Body of pancreas (tissue), 4 donors: Measurements from ENCODE around the gene H1-8. TPM values are rescaled to one million over a fixed set of nuclear protein-coding genes. Genes with fewer than 3 reads are reported as not detected.

ENCODE experiments used
- ATAC-seq: fragments of 150-250 bp; one replicate; pipeline ENCODE4 v1.9.1; 2016
- DNase-seq, 4 donors: peaks; one replicate each; pipeline ENCODE4 v3.0.0-alpha.2; 2019
- H3K27ac ChIP-seq, 4 donors: fragments of 200-600 bp; sonication (generic); 1 replicate in 3 of 4; 2 replicates in 1 of 4; pipeline versions ENCODE4 v1.5.1 to v1.6.1; 2016 to 2019; ENCODE audit warnings: mild to moderate bottlenecking in 1 of 4, mixed read lengths in 1 of 4, moderate library complexity in 1 of 4
- H3K27me3 ChIP-seq, 2 donors: fragments of 200-600 bp; sonication (generic); one replicate each; pipeline ENCODE4 v1.6.0; 2016; ENCODE audit warnings: mild to moderate bottlenecking in 1 of 2
- H3K36me3 ChIP-seq, 2 donors: fragments of 200-600 bp; sonication (generic); replicated peaks in 1 of 2; 2 replicates each; pipeline ENCODE4 v1.5.1; 2016; ENCODE audit warnings: low read depth in 2 of 2; ENCODE audit not compliant: insufficient read depth in 1 of 2
- H3K4me1 ChIP-seq: fragments of 200-600 bp; sonication (generic); one replicate; pipeline ENCODE4 v1.6.0; 2016
- H3K4me3 ChIP-seq, 2 donors: fragments of 200-600 bp; sonication (generic); 1 replicate in 1 of 2; 2 replicates in 1 of 2; pipeline ENCODE4 v1.5.1; 2016 to 2019
- H3K9me3 ChIP-seq, 3 donors: fragments of 200-600 bp; sonication (generic); 1 replicate in 2 of 3; 2 replicates in 1 of 3; pipeline ENCODE4 v1.5.1; 2016
- POLR2A ChIP-seq, 3 donors: fragments of 450-650 bp; IDR thresholded peaks; one replicate each; pipeline ENCODE4 v1.6.1; 2016; ENCODE audit warnings: antibody characterized with exemption in 3 of 3, mild to moderate bottlenecking in 2 of 3
- WGBS, 2 donors: methylation state at CpG; one replicate each; pipeline ENCODE4 v1.1.5; 2017; 5-methylcytosine and 5-hydroxymethylcytosine counted together
- intact Hi-C: fragments of 100-400 bp; cut with DNase I; formaldehyde crosslinking; loops from one replicate; pipeline ENCODE4 v1.15.1; 2023
- total RNA-seq, 2 donors: library from RNA; depleted of rRNA; stranded (reverse); fragments of >200 nt; gene quantifications; one replicate each; pipeline ENCODE4 v1.1.0, GENCODE V29; 2016
- TF ChIP-seq, protein P1 (sequence below), 7 experiments: fragments of 450-650 bp in 4 of 7; fragments of 200-600 bp in 3 of 7; sonication (generic) in 3 of 7; IDR thresholded peaks; one replicate each; pipeline ENCODE4 v1.5.1; 2016 to 2019; ENCODE audit warnings: antibody characterized with exemption in 7 of 7

H1-8 gene
- total RNA-seq, 2 donors from 2014 or later: not detected

DNA sequence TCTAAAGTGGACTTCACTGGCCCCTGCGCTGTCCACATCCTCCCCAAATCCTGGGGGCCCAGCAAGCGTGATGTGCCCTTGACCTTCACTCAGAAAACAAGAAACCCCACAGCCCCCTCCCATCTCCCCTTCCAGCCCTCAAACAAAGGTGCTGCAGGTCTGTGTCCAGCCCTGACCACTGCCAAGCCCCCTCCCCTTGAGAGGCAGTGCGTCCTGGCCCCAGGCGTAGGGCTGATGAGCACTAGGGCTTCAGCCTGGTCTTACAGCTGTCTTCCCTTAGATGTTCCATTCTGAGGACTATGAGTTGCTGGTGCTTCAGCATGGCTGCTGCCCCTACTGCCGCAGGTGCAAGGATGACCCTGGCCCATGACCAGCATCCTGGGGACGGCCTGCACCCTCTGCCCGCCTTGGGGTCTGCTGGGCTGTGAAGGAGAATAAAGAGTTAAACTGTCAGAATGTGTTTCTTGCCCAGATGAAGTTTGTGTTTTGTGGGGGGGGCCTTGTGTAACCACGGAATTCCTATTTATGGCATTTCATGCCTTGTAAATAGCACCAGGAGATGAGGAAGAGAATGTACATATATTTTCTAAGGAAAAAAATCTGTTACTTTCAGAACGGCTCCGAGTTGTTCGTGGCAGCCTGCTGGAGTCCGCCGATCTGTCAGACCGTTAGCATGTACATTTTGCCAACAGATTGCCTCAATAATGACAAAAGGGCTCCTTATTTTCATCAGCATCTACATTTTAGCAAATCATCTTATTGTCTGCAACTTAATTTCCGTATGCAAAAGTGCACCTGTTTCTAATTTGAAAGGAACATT lies 22.9 kb upstream of the H1-8 start:
- H3K27me3 ChIP-seq: no peaks in the 10 kb centered on the region
- no peaks in the 10 kb centered on the region for H3K9me3 ChIP-seq
- TF ChIP-seq, protein P1, sequence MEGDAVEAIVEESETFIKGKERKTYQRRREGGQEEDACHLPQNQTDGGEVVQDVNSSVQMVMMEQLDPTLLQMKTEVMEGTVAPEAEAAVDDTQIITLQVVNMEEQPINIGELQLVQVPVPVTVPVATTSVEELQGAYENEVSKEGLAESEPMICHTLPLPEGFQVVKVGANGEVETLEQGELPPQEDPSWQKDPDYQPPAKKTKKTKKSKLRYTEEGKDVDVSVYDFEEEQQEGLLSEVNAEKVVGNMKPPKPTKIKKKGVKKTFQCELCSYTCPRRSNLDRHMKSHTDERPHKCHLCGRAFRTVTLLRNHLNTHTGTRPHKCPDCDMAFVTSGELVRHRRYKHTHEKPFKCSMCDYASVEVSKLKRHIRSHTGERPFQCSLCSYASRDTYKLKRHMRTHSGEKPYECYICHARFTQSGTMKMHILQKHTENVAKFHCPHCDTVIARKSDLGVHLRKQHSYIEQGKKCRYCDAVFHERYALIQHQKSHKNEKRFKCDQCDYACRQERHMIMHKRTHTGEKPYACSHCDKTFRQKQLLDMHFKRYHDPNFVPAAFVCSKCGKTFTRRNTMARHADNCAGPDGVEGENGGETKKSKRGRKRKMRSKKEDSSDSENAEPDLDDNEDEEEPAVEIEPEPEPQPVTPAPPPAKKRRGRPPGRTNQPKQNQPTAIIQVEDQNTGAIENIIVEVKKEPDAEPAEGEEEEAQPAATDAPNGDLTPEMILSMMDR (IDR thresholded peaks at IDR 0.05): no peak
- TF ChIP-seq POLR2A (IDR thresholded peaks at IDR 0.05): no peak
- no peaks in the 10 kb centered on the region for H3K4me1 ChIP-seq
- H3K36me3 ChIP-seq: peaks cover 0 to 4% of the 10 kb centered on the region in 2 donors
- H3K4me3 ChIP-seq: no peak overlapping the region
- WGBS, 2 donors: 89 to 91% methylated on average over 11 to 15 of the region's 15 CpGs
- DNase-seq (no peak), ATAC-seq (no peak)
- intact Hi-C loops: no loop called here
- no peak overlapping the region for H3K27ac ChIP-seq

DNA sequence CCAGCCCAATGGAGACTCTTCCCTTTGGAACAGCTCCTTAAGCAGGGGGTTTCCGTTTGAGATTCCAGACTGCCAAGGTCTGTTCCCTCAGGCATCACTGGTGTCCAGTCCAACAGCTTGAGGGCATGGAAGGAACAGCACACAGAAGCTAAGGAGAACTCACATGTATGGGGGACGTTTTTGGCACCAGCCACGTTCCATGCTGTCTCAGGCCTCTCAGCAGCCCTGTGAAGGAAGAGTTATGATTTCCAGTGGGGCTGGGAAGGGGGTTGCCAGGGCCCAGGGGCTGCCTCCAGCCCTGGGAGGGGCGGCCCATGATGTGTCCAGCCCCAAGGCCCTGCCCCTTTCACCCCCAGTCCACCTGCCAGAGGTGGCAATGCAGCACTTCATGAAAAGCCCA lies 22.0 kb upstream of the H1-8 start:
- H3K4me3 ChIP-seq: no peak overlapping the region
- no peaks in the 10 kb centered on the region for H3K27me3 ChIP-seq
- ATAC-seq: no peak
- H3K36me3 ChIP-seq: peaks cover 0 to 4% of the 10 kb centered on the region in 2 donors
- H3K27ac ChIP-seq: no peak overlapping the region
- H3K9me3 ChIP-seq: no peaks in the 10 kb centered on the region
- TF ChIP-seq, protein P1 (IDR thresholded peaks at IDR 0.05): no peak
- no peak for TF ChIP-seq POLR2A (IDR thresholded peaks at IDR 0.05)
- intact Hi-C loops: no loop called here
- no peaks in the 10 kb centered on the region for H3K4me1 ChIP-seq
- WGBS, 2 donors: 80 to 85% methylated on average over 1 to 4 of the region's 4 CpGs
- DNase-seq: no peak

DNA sequence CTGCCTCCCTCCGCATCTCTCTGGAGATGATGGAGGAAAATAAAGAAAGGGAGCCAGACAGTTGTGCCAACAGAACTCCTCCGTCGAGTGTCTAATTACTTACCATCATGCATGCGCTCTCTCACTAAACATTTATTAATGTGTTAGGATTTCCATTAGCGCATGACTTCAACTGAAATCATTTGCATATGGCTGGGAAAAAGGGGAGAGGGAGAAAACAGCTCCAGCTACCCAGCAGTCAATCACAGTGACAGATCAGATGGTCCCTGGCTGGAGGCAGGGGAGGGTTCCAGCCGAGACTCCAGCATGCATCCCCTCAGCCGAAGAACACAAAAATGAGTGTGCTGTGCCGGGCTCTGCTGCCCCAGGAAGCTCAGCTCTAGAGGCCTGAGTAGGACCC lies 21.4 kb upstream of the H1-8 start:
- TF ChIP-seq POLR2A (IDR thresholded peaks at IDR 0.05): no peak
- TF ChIP-seq, protein P1 (IDR thresholded peaks at IDR 0.05): no peak
- peaks cover 0 to 4% of the 10 kb centered on the region in 2 donors for H3K36me3 ChIP-seq
- no peak for DNase-seq
- H3K27ac ChIP-seq: no peak overlapping the region
- intact Hi-C loops: no loop called here
- no peaks in the 10 kb centered on the region for H3K27me3 ChIP-seq
- H3K4me3 ChIP-seq: no peak overlapping the region
- no peaks in the 10 kb centered on the region for H3K9me3 ChIP-seq
- WGBS, 2 donors: 79 to 82% methylated on average over 8 of the region's 8 CpGs
- no peaks in the 10 kb centered on the region for H3K4me1 ChIP-seq
- no peak for ATAC-seq

DNA sequence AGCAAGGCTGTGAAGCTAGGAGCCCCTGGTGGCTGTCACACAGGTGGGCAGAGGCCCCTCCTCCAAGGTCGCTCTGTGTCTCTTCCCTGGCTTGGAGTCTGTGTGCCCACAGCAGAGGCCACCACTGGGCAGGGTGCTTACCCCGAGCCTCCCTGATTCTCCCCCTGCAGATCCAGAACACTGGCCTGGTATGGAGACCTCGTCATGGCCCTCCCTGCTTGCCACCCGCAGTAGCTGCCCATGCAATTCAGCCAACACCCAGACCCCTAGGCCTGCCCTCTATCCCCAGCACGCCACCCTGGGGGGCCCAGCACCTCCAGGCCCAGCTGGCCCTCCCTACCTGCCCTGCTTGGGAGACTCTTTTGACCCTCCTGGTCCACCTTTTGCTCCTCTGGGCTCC lies 20.0 kb upstream of the H1-8 start:
- no peak for TF ChIP-seq POLR2A (IDR thresholded peaks at IDR 0.05)
- TF ChIP-seq, protein P1 (IDR thresholded peaks at IDR 0.05): no peak
- Histone ChIP-seq H3K4me3 (no peak overlapping the region), H3K36me3 (peaks cover 0 to 4% of the 10 kb centered on the region in 2 donors), H3K9me3 (no peaks in the 10 kb centered on the region), H3K4me1 (no peaks in the 10 kb centered on the region), H3K27me3 (no peaks in the 10 kb centered on the region), H3K27ac (no peak overlapping the region)
- WGBS, 2 donors: 83 to 84% methylated on average over 4 to 5 of the region's 5 CpGs
- ATAC-seq (no peak), DNase-seq (no peak)
- intact Hi-C loops: no loop called here

DNA sequence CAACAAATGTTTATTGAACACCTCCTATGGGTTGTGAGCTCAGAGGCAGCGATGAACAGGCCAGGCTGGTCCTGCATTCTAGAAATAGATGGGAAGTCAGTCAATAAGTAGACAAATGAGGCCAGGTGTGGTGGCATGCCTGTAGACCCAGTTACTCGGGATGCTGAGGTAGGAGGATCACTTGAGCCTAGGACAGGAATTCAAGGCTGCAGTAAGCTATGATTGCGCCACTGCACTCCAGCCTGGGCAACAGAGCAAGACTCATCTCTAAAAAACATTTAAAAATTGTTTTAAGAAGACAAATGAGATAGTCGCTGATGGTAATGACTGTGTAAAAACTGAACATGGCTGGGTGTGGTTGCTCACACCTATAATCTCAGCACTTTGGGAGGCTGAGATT lies 18.9 kb upstream of the H1-8 start:
- TF ChIP-seq, protein P1 (IDR thresholded peaks at IDR 0.05): no peak
- no peak for TF ChIP-seq POLR2A (IDR thresholded peaks at IDR 0.05)
- no peak overlapping the region for H3K27ac ChIP-seq

More for the DNA sequence above, 18.9 kb upstream of the H1-8 start:
- no peak overlapping the region for H3K4me3 ChIP-seq
- no peaks in the 10 kb centered on the region for H3K9me3 ChIP-seq
- no peaks in the 10 kb centered on the region for H3K4me1 ChIP-seq
- 74 to 82% methylated on average over 4 of the region's 4 CpGs for WGBS, 2 donors
- ATAC-seq (no peak), DNase-seq (no peak)
- no peaks in the 10 kb centered on the region for H3K27me3 ChIP-seq
- H3K36me3 ChIP-seq: peaks cover 0 to 3% of the 10 kb centered on the region in 2 donors
- intact Hi-C loops: no loop called here
